Astrocyte (in vitro differentiated cells and primary cell): Measurements from ENCODE around the gene METTL26. TPM values are rescaled to one million over a fixed set of nuclear protein-coding genes. Genes with fewer than 3 reads are reported as not detected.

Experiments
- DNase-seq: peaks from one replicate; pipeline ENCODE4 v3.0.0-alpha.2; 2010; ENCODE audit warnings: low read depth
- FAIRE-seq: peaks from 2 replicates; lab custom pipeline; 2011; peaks lifted over from hg19 to GRCh38; lab: Jason Lieb, UNC
- H2AFZ ChIP-seq: 2 replicates; pipeline ENCODE4 v1.6.0; 2012; ENCODE audit warnings: low read depth, low read length, inconsistent platforms
- H3K27ac ChIP-seq: 2 replicates; pipeline ENCODE4 v1.5.1; 2011; ENCODE audit warnings: low read depth, low read length, inconsistent platforms
- H3K27me3 ChIP-seq: 2 replicates; pipeline ENCODE4 v1.6.0; 2011; ENCODE audit warnings: low read length, inconsistent platforms; ENCODE audit not compliant: insufficient read depth
- H3K36me3 ChIP-seq: 2 replicates; pipeline ENCODE4 v1.5.1; 2011; ENCODE audit warnings: low read length, inconsistent platforms; ENCODE audit not compliant: insufficient read depth
- H3K4me1 ChIP-seq: 2 replicates; pipeline ENCODE4 v1.5.1; 2011; ENCODE audit warnings: low read length, inconsistent platforms; ENCODE audit not compliant: insufficient read depth
- H3K4me2 ChIP-seq: 2 replicates; pipeline ENCODE4 v1.6.0; 2012; ENCODE audit warnings: low read length, inconsistent platforms
- H3K4me3 ChIP-seq: 2 replicates; pipeline ENCODE4 v1.5.1; 2011; ENCODE audit warnings: low read depth, mild to moderate bottlenecking, low read length, inconsistent platforms; ENCODE audit not compliant: insufficient read depth
- H3K79me2 ChIP-seq: 2 replicates; pipeline ENCODE4 v1.6.0; 2012; ENCODE audit warnings: mild to moderate bottlenecking, low read length, inconsistent platforms; ENCODE audit not compliant: insufficient read depth
- H3K9ac ChIP-seq: 2 replicates; pipeline ENCODE4 v1.6.0; 2012; ENCODE audit warnings: mild to moderate bottlenecking, low read length, inconsistent platforms
- H3K9me3 ChIP-seq: 2 replicates; pipeline ENCODE4 v1.5.1; 2012; ENCODE audit warnings: low read depth, mild to moderate bottlenecking, low read length, inconsistent platforms; ENCODE audit not compliant: insufficient read depth
- H4K20me1 ChIP-seq: 2 replicates; pipeline ENCODE4 v1.6.0; 2012; ENCODE audit warnings: low read length, inconsistent platforms; ENCODE audit not compliant: insufficient read depth
- H3K27ac Mint-ChIP-seq: one replicate; pipeline ENCODE4 v1.8.0; 2021; ENCODE audit warnings: mild to moderate bottlenecking, mixed read lengths; ENCODE audit not compliant: unreplicated experiment
- H3K27me3 Mint-ChIP-seq: one replicate; pipeline ENCODE4 v1.8.0; 2021; ENCODE audit warnings: low read depth, mixed read lengths; ENCODE audit not compliant: unreplicated experiment
- H3K36me3 Mint-ChIP-seq: one replicate; pipeline ENCODE4 v1.8.0; 2021; ENCODE audit warnings: low read depth, mixed read lengths; ENCODE audit not compliant: unreplicated experiment
- H3K4me1 Mint-ChIP-seq: one replicate; pipeline ENCODE4 v1.8.0; 2021; ENCODE audit warnings: low read depth, mixed read lengths; ENCODE audit not compliant: unreplicated experiment
- H3K4me3 Mint-ChIP-seq: one replicate; pipeline ENCODE4 v1.8.0; 2021; ENCODE audit warnings: mild to moderate bottlenecking, moderate library complexity, mixed read lengths; ENCODE audit not compliant: unreplicated experiment
- H3K9me3 Mint-ChIP-seq: one replicate; pipeline ENCODE4 v1.8.0; 2021; ENCODE audit warnings: mild to moderate bottlenecking, mixed read lengths; ENCODE audit not compliant: unreplicated experiment
- EZH2 ChIP-seq: IDR thresholded peaks from 2 replicates; pipeline ENCODE4 v1.6.1; 2012; ENCODE audit warnings: mild to moderate bottlenecking, low read length, inconsistent platforms; ENCODE audit not compliant: insufficient read depth
- total RNA-seq: library from RNA; stranded (reverse); gene quantifications from 2 replicates; pipeline ENCODE4 v1.2.1, GENCODE V29; 2021
- TF ChIP-seq, protein P1 (sequence below): IDR thresholded peaks from 2 replicates; pipeline ENCODE4 v1.5.1; 2011; ENCODE audit warnings: low read depth, mild to moderate bottlenecking, inconsistent platforms, low read length, moderate library complexity; ENCODE audit not compliant: insufficient read depth

Gene METTL26
- total RNA-seq, 1 donor from 2014 or later, result 56.4 TPM

DNA sequence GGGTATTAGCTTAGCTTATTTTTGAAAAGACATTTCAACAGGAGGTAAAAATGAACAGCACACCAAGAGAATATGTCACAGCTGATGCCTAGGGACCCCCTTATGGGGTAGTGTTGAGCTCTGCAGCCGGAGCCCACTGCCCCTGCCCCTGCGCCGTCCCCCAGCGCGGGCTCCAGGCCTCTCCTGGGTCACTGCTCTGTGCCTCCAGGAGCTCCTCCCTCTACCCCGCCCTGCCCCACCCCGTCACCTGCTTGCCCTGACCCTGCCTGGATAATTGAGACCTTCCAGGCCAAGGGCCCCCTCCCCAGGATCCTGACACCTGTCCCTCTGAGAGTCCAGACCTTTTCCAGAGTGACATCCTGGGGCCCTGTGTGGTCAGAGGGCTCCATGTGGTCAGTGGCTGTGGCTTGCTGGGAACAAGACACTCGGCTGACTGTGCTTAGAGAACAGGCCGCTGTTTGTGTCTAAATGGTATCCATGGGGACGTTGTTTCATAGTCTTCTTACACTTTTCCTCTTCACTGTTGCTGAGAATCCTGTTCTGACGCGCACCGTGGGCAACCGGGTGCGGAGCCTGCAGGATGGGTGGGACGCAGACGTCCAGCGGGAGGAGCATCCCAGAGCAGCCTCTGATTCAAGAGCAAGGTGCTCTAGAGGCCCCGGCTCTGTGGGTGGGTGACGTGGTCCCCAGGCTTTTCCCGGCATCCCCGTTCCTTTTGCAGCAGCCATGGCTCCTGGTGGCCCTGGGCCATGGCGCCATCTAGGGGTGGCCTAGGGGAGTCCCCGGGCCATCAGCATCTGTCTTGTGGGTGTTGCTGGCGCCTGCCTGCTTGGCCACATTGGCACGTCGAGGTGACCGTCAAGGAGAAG, 25.4 kb downstream of the METTL26 start:
- Histone ChIP-seq H3K27me3 (no peaks in the 10 kb centered on the region), H3K9me3 (no peaks in the 10 kb centered on the region), H3K4me3 (no peak overlapping the region), H3K4me1 (no peaks in the 10 kb centered on the region), H3K36me3 (no peaks in the 10 kb centered on the region), H2AFZ (no peak overlapping the region), H4K20me1 (peaks cover 55% of the 10 kb centered on the region), H3K27ac (no peak overlapping the region), H3K79me2 (peaks cover 26% of the 10 kb centered on the region), H3K4me2 (no peak overlapping the region), H3K9ac (no peak overlapping the region)
- peak overlapping the region; percentile 9 for H3K27ac Mint-ChIP-seq
- no peak for TF ChIP-seq EZH2
- TF ChIP-seq, protein P1, sequence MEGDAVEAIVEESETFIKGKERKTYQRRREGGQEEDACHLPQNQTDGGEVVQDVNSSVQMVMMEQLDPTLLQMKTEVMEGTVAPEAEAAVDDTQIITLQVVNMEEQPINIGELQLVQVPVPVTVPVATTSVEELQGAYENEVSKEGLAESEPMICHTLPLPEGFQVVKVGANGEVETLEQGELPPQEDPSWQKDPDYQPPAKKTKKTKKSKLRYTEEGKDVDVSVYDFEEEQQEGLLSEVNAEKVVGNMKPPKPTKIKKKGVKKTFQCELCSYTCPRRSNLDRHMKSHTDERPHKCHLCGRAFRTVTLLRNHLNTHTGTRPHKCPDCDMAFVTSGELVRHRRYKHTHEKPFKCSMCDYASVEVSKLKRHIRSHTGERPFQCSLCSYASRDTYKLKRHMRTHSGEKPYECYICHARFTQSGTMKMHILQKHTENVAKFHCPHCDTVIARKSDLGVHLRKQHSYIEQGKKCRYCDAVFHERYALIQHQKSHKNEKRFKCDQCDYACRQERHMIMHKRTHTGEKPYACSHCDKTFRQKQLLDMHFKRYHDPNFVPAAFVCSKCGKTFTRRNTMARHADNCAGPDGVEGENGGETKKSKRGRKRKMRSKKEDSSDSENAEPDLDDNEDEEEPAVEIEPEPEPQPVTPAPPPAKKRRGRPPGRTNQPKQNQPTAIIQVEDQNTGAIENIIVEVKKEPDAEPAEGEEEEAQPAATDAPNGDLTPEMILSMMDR, result peak; percentile 20
- no peaks in the 10 kb centered on the region for H3K27me3 Mint-ChIP-seq
- no peak for FAIRE-seq
- no peak for DNase-seq
- peaks cover 3% of the 10 kb centered on the region for H3K4me1 Mint-ChIP-seq
- H3K4me3 Mint-ChIP-seq, result peak overlapping the region; percentile 79
- no peaks in the 10 kb centered on the region for H3K9me3 Mint-ChIP-seq
- H3K36me3 Mint-ChIP-seq, result peaks cover 20% of the 10 kb centered on the region

DNA sequence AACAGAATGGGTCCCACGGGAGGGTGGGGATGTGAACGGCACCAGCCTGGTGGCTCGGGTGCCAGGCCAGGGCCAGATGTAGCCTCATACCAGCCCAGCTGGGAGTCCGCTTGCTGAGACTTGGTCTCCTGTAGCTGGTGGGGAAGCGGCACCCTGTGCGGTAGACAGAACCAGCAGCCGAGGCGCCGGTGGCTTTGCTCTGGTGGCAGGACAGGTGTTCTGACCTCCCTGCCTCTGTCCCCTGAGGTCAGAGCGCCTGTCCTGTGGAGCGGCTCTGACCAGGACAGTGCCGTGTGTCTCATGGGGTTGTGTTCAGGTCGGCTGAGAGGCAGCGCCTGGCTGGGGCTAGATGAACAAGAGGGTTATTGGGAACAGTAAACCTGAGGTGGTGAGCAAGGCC, 26.1 kb downstream of the METTL26 start:
- H3K79me2 ChIP-seq, result peaks cover 34% of the 10 kb centered on the region
- DNase-seq (no peak), FAIRE-seq (no peak)
- peaks cover 56% of the 10 kb centered on the region for H4K20me1 ChIP-seq
- no peak overlapping the region for H3K4me3 ChIP-seq
- H3K27me3 ChIP-seq, result no peaks in the 10 kb centered on the region
- H3K9ac ChIP-seq, result no peak overlapping the region
- peaks cover 5% of the 10 kb centered on the region for H3K9me3 Mint-ChIP-seq
- no peak for TF ChIP-seq EZH2
- TF ChIP-seq, protein P1, result no peak
- no peak overlapping the region for H2AFZ ChIP-seq
- H3K9me3 ChIP-seq, result no peaks in the 10 kb centered on the region
- H3K4me2 ChIP-seq, result no peak overlapping the region
- H3K27ac Mint-ChIP-seq, result no peak overlapping the region
- peaks cover 21% of the 10 kb centered on the region for H3K36me3 Mint-ChIP-seq
- peaks cover 3% of the 10 kb centered on the region for H3K4me1 Mint-ChIP-seq
- H3K4me1 ChIP-seq, result no peaks in the 10 kb centered on the region
- no peak overlapping the region for H3K4me3 Mint-ChIP-seq
- H3K27me3 Mint-ChIP-seq, result no peaks in the 10 kb centered on the region
- H3K27ac ChIP-seq, result no peak overlapping the region
- no peaks in the 10 kb centered on the region for H3K36me3 ChIP-seq

DNA sequence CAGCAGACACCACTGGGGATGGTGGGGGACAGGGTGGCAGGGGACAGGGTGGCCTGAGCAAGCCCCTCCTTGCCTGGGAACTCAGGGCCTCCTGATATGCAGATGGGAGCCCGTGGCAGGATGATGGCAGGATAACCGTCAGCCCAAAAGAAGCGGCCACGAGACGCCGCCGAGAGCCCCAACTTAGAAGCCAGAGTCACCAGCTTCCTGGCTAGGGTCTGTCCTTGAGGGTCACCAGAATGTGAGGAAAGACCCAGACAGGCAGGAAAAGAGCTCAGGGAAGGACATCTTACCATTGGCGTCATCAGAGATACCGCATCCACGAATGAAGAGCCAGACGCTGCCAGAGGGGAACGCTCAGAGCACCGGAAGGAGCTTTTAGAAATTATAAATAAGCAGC, 26.8 kb downstream of the METTL26 start:
- Histone ChIP-seq H3K27me3 (no peaks in the 10 kb centered on the region), H3K36me3 (no peaks in the 10 kb centered on the region), H3K79me2 (peaks cover 36% of the 10 kb centered on the region), H3K9ac (no peak overlapping the region), H4K20me1 (peaks cover 57% of the 10 kb centered on the region), H3K9me3 (no peaks in the 10 kb centered on the region), H2AFZ (no peak overlapping the region), H3K4me1 (no peaks in the 10 kb centered on the region), H3K27ac (no peak overlapping the region), H3K4me2 (no peak overlapping the region), H3K4me3 (no peak overlapping the region)
- DNase-seq (no peak), FAIRE-seq (no peak)
- no peak overlapping the region for H3K27ac Mint-ChIP-seq
- H3K4me3 Mint-ChIP-seq, result no peak overlapping the region
- H3K27me3 Mint-ChIP-seq, result no peaks in the 10 kb centered on the region
- H3K9me3 Mint-ChIP-seq, result peaks cover 9% of the 10 kb centered on the region
- H3K4me1 Mint-ChIP-seq, result peaks cover 3% of the 10 kb centered on the region
- TF ChIP-seq, protein P1, result no peak
- TF ChIP-seq EZH2, result no peak
- H3K36me3 Mint-ChIP-seq, result peaks cover 18% of the 10 kb centered on the region
